Measurements from ENCODE around the gene POR. TPM values are rescaled to one million over a fixed set of nuclear protein-coding genes. Genes with fewer than 3 reads are reported as not detected.

POR gene
- polyA plus RNA-seq, 1 donor from 2014 or later: 61.2 TPM

DNA sequence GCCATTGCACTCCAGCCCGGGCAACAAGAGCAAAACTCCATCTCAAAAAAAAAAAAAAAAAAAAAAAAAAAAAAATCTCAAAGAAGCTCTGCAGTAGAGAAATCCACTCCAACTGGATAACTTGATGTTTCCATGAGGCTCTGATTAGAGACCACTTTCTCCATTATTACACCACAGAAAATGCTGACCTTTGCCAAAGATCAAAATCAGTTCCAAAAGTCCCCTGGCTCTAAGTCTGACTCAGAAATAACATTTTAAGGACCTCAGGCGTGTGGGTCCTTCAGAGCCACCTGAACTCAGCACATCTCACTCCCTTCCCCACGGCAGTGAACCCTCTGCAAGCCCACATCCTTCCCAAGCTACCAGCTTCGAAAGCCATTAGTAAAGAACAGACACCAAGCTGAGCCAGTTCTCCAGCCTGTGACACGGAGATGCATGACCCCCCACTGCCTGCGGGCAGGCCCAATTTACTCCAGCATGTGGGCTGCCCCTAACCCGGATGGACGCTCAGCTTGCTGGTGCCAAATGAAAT, 93.3 kb downstream of the POR start:
- TF ChIP-seq, protein P1, sequence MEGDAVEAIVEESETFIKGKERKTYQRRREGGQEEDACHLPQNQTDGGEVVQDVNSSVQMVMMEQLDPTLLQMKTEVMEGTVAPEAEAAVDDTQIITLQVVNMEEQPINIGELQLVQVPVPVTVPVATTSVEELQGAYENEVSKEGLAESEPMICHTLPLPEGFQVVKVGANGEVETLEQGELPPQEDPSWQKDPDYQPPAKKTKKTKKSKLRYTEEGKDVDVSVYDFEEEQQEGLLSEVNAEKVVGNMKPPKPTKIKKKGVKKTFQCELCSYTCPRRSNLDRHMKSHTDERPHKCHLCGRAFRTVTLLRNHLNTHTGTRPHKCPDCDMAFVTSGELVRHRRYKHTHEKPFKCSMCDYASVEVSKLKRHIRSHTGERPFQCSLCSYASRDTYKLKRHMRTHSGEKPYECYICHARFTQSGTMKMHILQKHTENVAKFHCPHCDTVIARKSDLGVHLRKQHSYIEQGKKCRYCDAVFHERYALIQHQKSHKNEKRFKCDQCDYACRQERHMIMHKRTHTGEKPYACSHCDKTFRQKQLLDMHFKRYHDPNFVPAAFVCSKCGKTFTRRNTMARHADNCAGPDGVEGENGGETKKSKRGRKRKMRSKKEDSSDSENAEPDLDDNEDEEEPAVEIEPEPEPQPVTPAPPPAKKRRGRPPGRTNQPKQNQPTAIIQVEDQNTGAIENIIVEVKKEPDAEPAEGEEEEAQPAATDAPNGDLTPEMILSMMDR (IDR thresholded peaks at IDR 0.05; ENCODE audit: poor library complexity, severe bottlenecking): no peak
- Histone ChIP-seq H4K20me1 (ENCODE audit: insufficient read depth) (no peaks in the 10 kb centered on the region), H3K4me2 (ENCODE audit: low read length) (no peak overlapping the region), H3K27me3 (ENCODE audit: insufficient read depth, low read depth, low read length) (no peaks in the 10 kb centered on the region), H2AFZ (ENCODE audit: low read depth, low read length) (no peak overlapping the region), H3K9ac (ENCODE audit: low read length) (no peak overlapping the region), H3F3A (ENCODE audit: insufficient read depth, low read length, poor library complexity, severe bottlenecking) (no peaks in the 10 kb centered on the region), H3K79me2 (replicated peaks; ENCODE audit: insufficient read depth, low read length) (no peaks in the 10 kb centered on the region), H3K9me2 (ENCODE audit: insufficient read depth, low read length) (no peaks in the 10 kb centered on the region), H3K9me3 (ENCODE audit: low read length) (no peaks in the 10 kb centered on the region), H3K36me3 (ENCODE audit: insufficient read depth, low read length) (no peaks in the 10 kb centered on the region), H3K4me3 (ENCODE audit: low read length) (no peak overlapping the region), H3K27ac (ENCODE audit: low read length) (no peak overlapping the region)

DNA sequence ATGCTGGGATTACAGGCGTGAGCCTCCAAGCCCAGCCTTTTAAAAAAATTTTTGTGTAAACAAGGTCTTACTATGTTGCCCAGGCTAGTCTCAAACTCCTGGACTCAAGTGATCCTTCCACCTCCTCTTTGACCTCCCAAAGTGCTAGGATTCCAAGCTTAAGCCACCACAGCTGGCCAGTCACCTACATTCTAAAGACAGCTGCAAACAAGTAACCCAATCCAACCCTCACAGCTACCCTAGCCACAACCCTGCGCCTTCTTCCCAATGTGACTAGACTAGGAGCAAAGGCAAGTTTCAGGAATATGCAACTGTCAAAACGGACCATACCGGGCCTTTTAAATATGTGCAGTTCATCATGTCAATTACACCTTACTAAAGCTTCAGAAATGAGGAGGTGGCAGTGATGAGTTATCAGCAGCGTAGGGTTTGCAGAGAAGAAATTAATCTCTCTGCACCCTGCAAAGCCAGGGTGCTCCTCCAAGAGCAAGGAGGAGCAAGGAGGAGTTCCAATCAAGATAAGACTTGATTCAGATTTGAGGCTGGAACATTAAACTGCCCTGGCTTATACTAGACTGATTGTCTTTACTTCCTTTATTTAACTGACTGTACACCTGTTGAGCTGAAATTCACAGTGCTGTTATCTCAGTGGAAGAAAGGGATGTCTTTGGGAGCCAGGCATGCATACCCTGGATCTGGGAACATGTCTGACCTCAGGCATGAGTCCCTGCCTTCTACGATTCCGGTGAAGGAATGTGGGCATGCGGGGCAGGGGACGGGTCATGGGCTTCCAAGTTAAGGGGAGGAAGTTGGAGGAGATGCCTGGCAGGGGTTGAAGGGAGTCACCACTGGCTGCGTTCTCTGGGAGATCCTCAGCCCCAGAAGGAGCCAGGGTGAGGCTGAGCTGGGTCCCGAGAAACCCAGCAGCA, 95.0 kb downstream of the POR start:
- TF ChIP-seq EZH2 (IDR thresholded peaks at IDR 0.05; ENCODE audit: borderline replicate concordance, insufficient read depth, low read length, poor library complexity, severe bottlenecking): no peak
- no peak for TF ChIP-seq EP300 (conservative IDR thresholded peaks at IDR 0.05; ENCODE audit: poor library complexity, severe bottlenecking)
- TF ChIP-seq, protein P2, sequence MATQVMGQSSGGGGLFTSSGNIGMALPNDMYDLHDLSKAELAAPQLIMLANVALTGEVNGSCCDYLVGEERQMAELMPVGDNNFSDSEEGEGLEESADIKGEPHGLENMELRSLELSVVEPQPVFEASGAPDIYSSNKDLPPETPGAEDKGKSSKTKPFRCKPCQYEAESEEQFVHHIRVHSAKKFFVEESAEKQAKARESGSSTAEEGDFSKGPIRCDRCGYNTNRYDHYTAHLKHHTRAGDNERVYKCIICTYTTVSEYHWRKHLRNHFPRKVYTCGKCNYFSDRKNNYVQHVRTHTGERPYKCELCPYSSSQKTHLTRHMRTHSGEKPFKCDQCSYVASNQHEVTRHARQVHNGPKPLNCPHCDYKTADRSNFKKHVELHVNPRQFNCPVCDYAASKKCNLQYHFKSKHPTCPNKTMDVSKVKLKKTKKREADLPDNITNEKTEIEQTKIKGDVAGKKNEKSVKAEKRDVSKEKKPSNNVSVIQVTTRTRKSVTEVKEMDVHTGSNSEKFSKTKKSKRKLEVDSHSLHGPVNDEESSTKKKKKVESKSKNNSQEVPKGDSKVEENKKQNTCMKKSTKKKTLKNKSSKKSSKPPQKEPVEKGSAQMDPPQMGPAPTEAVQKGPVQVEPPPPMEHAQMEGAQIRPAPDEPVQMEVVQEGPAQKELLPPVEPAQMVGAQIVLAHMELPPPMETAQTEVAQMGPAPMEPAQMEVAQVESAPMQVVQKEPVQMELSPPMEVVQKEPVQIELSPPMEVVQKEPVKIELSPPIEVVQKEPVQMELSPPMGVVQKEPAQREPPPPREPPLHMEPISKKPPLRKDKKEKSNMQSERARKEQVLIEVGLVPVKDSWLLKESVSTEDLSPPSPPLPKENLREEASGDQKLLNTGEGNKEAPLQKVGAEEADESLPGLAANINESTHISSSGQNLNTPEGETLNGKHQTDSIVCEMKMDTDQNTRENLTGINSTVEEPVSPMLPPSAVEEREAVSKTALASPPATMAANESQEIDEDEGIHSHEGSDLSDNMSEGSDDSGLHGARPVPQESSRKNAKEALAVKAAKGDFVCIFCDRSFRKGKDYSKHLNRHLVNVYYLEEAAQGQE (IDR thresholded peaks at IDR 0.05; ENCODE audit: borderline replicate concordance): no peak
- no peak for TF ChIP-seq MXI1 (conservative IDR thresholded peaks at IDR 0.05; ENCODE audit: poor library complexity, severe bottlenecking)
- TF ChIP-seq POLR2AphosphoS5 (IDR thresholded peaks at IDR 0.05): no peak
- TF ChIP-seq, protein P1 (IDR thresholded peaks at IDR 0.05; ENCODE audit: poor library complexity, severe bottlenecking): no peak
- no peak for TF ChIP-seq RAD21 (conservative IDR thresholded peaks at IDR 0.05)
- H3K36me3 ChIP-seq (ENCODE audit: insufficient read depth, low read length): no peaks in the 10 kb centered on the region
- H4K20me1 ChIP-seq (ENCODE audit: insufficient read depth): no peaks in the 10 kb centered on the region
- H3K4me3 ChIP-seq (ENCODE audit: low read length): no peak overlapping the region
- no peak overlapping the region for H2AFZ ChIP-seq (ENCODE audit: low read depth, low read length)
- H3K27ac ChIP-seq (ENCODE audit: low read length): no peak overlapping the region
- H3K9me2 ChIP-seq (ENCODE audit: insufficient read depth, low read length): no peaks in the 10 kb centered on the region
- H3K27me3 ChIP-seq (ENCODE audit: insufficient read depth, low read depth, low read length): no peaks in the 10 kb centered on the region
- no peak overlapping the region for H3K4me2 ChIP-seq (ENCODE audit: low read length)
- H3K9ac ChIP-seq (ENCODE audit: low read length): no peak overlapping the region
- no peaks in the 10 kb centered on the region for H3K79me2 ChIP-seq (replicated peaks; ENCODE audit: insufficient read depth, low read length)
- no peaks in the 10 kb centered on the region for H3K9me3 ChIP-seq (ENCODE audit: low read length)
- no peaks in the 10 kb centered on the region for H3F3A ChIP-seq (ENCODE audit: insufficient read depth, low read length, poor library complexity, severe bottlenecking)

Data from neural cell (in vitro differentiated cells).